Measurements from ENCODE around the gene CCNL2. TPM values are rescaled to one million over a fixed set of nuclear protein-coding genes. Genes with fewer than 3 reads are reported as not detected.
A peak's percentile ranks its signal among the peaks of the same experiment; 100 is the strongest.

CCNL2 gene
- total and polyA plus RNA-seq, 2 experiments from 2014 or later: 115 to 146 TPM

DNA sequence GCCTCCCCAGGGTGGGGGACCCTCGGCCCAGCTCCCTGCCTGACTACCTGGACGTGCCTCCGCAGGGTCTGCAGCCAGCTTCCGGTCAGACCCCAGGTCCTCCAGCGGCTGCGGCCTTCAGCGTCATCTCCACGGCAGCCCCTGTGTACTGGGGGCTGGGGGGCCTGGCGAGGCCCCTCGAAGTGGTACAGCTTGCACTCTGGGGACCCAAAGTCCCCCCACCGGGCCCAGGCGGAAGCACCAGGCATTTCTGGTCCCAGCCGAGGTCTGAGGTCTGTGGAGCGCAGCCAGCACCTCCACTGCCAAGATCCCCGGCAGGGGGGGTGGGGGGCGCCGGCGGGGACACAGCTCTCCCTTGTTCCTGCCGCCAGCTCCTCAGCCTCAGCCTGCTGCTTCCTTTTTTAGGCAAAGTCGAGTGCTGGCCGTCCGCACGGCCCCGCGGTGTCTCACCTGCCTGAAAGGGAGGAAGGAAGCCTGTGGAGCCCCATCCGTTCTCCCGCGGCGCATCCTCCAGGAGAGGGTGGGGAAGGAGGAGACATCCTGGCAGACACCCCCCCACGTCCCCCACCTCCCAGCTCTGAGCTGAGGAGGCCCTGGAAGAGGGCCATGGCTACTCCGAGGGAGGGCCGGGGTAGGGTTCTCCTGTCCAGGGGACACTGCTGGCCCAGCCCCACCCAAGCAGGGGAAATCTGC, 35.1 kb upstream of the CCNL2 start:
- Mint-ChIP-seq H3K36me3 (ENCODE audit: low read depth) (no peaks in the 10 kb centered on the region), H3K9me3 (peaks cover 5% of the 10 kb centered on the region; the same call in 1 of the 3 replicates), H3K27me3 (ENCODE audit: insufficient read depth, low read depth, poor library complexity) (peaks cover 19% of the 10 kb centered on the region), H3K4me1 (peaks cover 39% of the 10 kb centered on the region), H3K27ac (no peak overlapping the region), H3K4me3 (peak overlapping the region; percentile 72)
- Histone ChIP-seq H2AFZ (no peak overlapping the region), H3K4me2 (peak overlapping the region; percentile 88), H3K79me2 (replicated peaks; ENCODE audit: insufficient read depth) (0 out of 2 replicates have a peak, but pooled peaks cover 2% of the 10 kb centered on the region), H3K4me3 (peak overlapping the region; percentile 68), H3F3A (replicated peaks; ENCODE audit: low read depth) (peaks cover 25% of the 10 kb centered on the region), H3K9me2 (ENCODE audit: insufficient read depth) (no peaks in the 10 kb centered on the region), H3K4me1 (ENCODE audit: insufficient read depth) (peaks cover 39% of the 10 kb centered on the region), H3K27me3 (ENCODE audit: insufficient read depth) (no peaks in the 10 kb centered on the region), H3K27ac (ENCODE audit: low read depth) (peak overlapping the region; percentile 63), H4K20me1 (replicated peaks; ENCODE audit: insufficient read depth) (no peaks in the 10 kb centered on the region), H3K36me3 (ENCODE audit: insufficient read depth) (no peaks in the 10 kb centered on the region)
- TF ChIP-seq, protein P1, sequence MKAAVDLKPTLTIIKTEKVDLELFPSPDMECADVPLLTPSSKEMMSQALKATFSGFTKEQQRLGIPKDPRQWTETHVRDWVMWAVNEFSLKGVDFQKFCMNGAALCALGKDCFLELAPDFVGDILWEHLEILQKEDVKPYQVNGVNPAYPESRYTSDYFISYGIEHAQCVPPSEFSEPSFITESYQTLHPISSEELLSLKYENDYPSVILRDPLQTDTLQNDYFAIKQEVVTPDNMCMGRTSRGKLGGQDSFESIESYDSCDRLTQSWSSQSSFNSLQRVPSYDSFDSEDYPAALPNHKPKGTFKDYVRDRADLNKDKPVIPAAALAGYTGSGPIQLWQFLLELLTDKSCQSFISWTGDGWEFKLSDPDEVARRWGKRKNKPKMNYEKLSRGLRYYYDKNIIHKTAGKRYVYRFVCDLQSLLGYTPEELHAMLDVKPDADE (IDR thresholded peaks at IDR 0.05): 0 out of 2 replicates have a peak, but pooled peaks have one; percentile 26
- no peak for TF ChIP-seq ZNF114 (CRISPR knock-in tag; IDR thresholded peaks at IDR 0.05)
- ATAC-seq (peak; percentile 33), DNase-seq (ENCODE audit: low spot score) (peak; percentile 72)

DNA sequence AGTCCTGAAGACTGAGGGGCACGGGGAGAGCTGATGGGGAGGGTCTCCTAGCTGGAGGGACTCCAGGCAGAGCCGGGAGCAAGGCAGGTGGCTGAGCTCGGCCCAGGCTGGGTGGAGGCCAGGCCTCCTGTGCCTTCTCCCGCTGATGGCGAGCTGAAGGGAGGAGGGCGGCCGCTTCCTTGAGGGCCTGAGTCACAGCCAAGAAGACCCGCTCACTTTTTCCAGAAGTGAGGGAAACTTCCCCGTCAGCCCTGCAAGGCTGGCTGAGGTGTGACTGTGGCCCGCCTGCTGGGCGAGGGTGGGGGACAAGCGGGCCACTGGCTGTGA, 34.6 kb upstream of the CCNL2 start:
- peaks cover 25% of the 10 kb centered on the region for H3F3A ChIP-seq (replicated peaks; ENCODE audit: low read depth)
- Mint-ChIP-seq H3K27ac (0 out of 2 replicates have a peak overlapping the region, but pooled peaks have one; percentile 44), H3K36me3 (ENCODE audit: low read depth) (no peaks in the 10 kb centered on the region), H3K27me3 (ENCODE audit: insufficient read depth, low read depth, poor library complexity) (peaks cover 23% of the 10 kb centered on the region), H3K9me3 (peaks cover 5% of the 10 kb centered on the region), H3K4me1 (peaks cover 39% of the 10 kb centered on the region), H3K4me3 (peak overlapping the region; percentile 72; the same call in 2 of the 3 replicates)
- H3K36me3 ChIP-seq (ENCODE audit: insufficient read depth): no peaks in the 10 kb centered on the region
- peak; percentile 2 for ATAC-seq
- H3K9me2 ChIP-seq (ENCODE audit: insufficient read depth): no peaks in the 10 kb centered on the region
- H3K4me3 ChIP-seq: peak overlapping the region; percentile 68
- H3K4me2 ChIP-seq: peak overlapping the region; percentile 88
- H3K27ac ChIP-seq (ENCODE audit: low read depth): peak overlapping the region; percentile 81; the same call in 1 of the 2 replicates
- H3K27me3 ChIP-seq (ENCODE audit: insufficient read depth): no peaks in the 10 kb centered on the region
- H4K20me1 ChIP-seq (replicated peaks; ENCODE audit: insufficient read depth): no peaks in the 10 kb centered on the region
- H3K4me1 ChIP-seq (ENCODE audit: insufficient read depth): peaks cover 39% of the 10 kb centered on the region
- H2AFZ ChIP-seq: no peak overlapping the region
- DNase-seq (ENCODE audit: low spot score): no peak
- 0 out of 2 replicates have a peak, but pooled peaks cover 2% of the 10 kb centered on the region for H3K79me2 ChIP-seq (replicated peaks; ENCODE audit: insufficient read depth)
- TF ChIP-seq, protein P2, sequence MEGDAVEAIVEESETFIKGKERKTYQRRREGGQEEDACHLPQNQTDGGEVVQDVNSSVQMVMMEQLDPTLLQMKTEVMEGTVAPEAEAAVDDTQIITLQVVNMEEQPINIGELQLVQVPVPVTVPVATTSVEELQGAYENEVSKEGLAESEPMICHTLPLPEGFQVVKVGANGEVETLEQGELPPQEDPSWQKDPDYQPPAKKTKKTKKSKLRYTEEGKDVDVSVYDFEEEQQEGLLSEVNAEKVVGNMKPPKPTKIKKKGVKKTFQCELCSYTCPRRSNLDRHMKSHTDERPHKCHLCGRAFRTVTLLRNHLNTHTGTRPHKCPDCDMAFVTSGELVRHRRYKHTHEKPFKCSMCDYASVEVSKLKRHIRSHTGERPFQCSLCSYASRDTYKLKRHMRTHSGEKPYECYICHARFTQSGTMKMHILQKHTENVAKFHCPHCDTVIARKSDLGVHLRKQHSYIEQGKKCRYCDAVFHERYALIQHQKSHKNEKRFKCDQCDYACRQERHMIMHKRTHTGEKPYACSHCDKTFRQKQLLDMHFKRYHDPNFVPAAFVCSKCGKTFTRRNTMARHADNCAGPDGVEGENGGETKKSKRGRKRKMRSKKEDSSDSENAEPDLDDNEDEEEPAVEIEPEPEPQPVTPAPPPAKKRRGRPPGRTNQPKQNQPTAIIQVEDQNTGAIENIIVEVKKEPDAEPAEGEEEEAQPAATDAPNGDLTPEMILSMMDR (conservative IDR thresholded peaks at IDR 0.05; ENCODE audit: low read depth in 2 of 2): no peak
- TF ChIP-seq, protein P3, sequence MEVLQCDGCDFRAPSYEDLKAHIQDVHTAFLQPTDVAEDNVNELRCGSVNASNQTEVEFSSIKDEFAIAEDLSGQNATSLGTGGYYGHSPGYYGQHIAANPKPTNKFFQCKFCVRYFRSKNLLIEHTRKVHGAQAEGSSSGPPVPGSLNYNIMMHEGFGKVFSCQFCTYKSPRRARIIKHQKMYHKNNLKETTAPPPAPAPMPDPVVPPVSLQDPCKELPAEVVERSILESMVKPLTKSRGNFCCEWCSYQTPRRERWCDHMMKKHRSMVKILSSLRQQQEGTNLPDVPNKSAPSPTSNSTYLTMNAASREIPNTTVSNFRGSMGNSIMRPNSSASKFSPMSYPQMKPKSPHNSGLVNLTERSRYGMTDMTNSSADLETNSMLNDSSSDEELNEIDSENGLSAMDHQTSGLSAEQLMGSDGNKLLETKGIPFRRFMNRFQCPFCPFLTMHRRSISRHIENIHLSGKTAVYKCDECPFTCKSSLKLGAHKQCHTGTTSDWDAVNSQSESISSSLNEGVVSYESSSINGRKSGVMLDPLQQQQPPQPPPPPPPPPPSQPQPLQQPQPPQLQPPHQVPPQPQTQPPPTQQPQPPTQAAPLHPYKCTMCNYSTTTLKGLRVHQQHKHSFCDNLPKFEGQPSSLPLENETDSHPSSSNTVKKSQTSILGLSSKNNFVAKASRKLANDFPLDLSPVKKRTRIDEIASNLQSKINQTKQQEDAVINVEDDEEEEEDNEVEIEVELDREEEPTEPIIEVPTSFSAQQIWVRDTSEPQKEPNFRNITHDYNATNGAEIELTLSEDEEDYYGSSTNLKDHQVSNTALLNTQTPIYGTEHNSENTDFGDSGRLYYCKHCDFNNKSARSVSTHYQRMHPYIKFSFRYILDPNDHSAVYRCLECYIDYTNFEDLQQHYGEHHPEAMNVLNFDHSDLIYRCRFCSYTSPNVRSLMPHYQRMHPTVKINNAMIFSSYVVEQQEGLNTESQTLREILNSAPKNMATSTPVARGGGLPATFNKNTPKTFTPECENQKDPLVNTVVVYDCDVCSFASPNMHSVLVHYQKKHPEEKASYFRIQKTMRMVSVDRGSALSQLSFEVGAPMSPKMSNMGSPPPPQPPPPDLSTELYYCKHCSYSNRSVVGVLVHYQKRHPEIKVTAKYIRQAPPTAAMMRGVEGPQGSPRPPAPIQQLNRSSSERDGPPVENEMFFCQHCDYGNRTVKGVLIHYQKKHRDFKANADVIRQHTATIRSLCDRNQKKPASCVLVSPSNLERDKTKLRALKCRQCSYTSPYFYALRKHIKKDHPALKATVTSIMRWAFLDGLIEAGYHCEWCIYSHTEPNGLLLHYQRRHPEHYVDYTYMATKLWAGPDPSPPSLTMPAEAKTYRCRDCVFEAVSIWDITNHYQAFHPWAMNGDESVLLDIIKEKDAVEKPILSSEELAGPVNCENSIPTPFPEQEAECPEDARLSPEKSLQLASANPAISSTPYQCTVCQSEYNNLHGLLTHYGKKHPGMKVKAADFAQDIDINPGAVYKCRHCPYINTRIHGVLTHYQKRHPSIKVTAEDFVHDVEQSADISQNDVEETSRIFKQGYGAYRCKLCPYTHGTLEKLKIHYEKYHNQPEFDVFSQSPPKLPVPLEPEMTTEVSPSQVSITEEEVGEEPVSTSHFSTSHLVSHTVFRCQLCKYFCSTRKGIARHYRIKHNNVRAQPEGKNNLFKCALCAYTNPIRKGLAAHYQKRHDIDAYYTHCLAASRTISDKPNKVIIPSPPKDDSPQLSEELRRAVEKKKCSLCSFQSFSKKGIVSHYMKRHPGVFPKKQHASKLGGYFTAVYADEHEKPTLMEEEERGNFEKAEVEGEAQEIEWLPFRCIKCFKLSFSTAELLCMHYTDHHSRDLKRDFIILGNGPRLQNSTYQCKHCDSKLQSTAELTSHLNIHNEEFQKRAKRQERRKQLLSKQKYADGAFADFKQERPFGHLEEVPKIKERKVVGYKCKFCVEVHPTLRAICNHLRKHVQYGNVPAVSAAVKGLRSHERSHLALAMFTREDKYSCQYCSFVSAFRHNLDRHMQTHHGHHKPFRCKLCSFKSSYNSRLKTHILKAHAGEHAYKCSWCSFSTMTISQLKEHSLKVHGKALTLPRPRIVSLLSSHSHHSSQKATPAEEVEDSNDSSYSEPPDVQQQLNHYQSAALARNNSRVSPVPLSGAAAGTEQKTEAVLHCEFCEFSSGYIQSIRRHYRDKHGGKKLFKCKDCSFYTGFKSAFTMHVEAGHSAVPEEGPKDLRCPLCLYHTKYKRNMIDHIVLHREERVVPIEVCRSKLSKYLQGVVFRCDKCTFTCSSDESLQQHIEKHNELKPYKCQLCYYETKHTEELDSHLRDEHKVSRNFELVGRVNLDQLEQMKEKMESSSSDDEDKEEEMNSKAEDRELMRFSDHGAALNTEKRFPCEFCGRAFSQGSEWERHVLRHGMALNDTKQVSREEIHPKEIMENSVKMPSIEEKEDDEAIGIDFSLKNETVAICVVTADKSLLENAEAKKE (CRISPR knock-in tag; IDR thresholded peaks at IDR 0.05): no peak
- TF ChIP-seq STAT1 (IDR thresholded peaks at IDR 0.05; ENCODE audit: unreplicated experiment) (no peak), JUNB (IDR thresholded peaks at IDR 0.05; ENCODE audit: unreplicated experiment) (no peak), EZH2 (IDR thresholded peaks at IDR 0.05; ENCODE audit: low read depth, unreplicated experiment) (no peak), ZNF114 (CRISPR knock-in tag; IDR thresholded peaks at IDR 0.05) (no peak), POLR2AphosphoS5 (IDR thresholded peaks at IDR 0.05; ENCODE audit: low read depth) (no peak), CREB1 (CRISPR knock-in tag; IDR thresholded peaks at IDR 0.05; ENCODE audit: low read depth) (no peak), ZNF331 (CRISPR knock-in tag; IDR thresholded peaks at IDR 0.05; ENCODE audit: low read depth) (no peak)
- TF ChIP-seq, protein P1 (IDR thresholded peaks at IDR 0.05): no peak
